Measurements from ENCODE around the gene C12orf42. TPM values are rescaled to one million over a fixed set of nuclear protein-coding genes. Genes with fewer than 3 reads are reported as not detected.

C12orf42 gene
- total RNA-seq, 1 donor from 2014 or later: 0.29 TPM

- no peak for DNase-seq (ENCODE audit: low spot score, unreplicated experiment)
- Mint-ChIP-seq H3K4me3 (ENCODE audit: low read depth) (peak overlapping the region; percentile 66), H3K27ac (no peak overlapping the region), H3K36me3 (ENCODE audit: insufficient read depth) (no peaks in the 10 kb centered on the region), H3K4me1 (ENCODE audit: low read depth) (peaks cover 2% of the 10 kb centered on the region), H3K27me3 (peaks cover 70% of the 10 kb centered on the region), H3K9me3 (ENCODE audit: low read depth) (peaks cover 2% of the 10 kb centered on the region)
- TF ChIP-seq CTCF (IDR thresholded peaks at IDR 0.05; ENCODE audit: unreplicated experiment): no peak
Measured at GRCh38 chr12:103494734-103495468, 867 bp downstream of the C12orf42 start.

GRCh38 chr12:103494051-103494733 is 1.6 kb downstream of the C12orf42 start:
- H3K4me1 Mint-ChIP-seq (ENCODE audit: low read depth): peaks cover 2% of the 10 kb centered on the region
- H3K27ac Mint-ChIP-seq: no peak overlapping the region
- peak overlapping the region; percentile 66 for H3K4me3 Mint-ChIP-seq (ENCODE audit: low read depth)
- no peak for TF ChIP-seq CTCF (IDR thresholded peaks at IDR 0.05; ENCODE audit: unreplicated experiment)
- H3K36me3 Mint-ChIP-seq (ENCODE audit: insufficient read depth): no peaks in the 10 kb centered on the region
- no peak for DNase-seq (ENCODE audit: low spot score, unreplicated experiment)
- H3K9me3 Mint-ChIP-seq (ENCODE audit: low read depth): peaks cover 2% of the 10 kb centered on the region
- H3K27me3 Mint-ChIP-seq: peaks cover 63% of the 10 kb centered on the region

- peaks cover 7% of the 10 kb centered on the region for H3K9me3 Mint-ChIP-seq (ENCODE audit: low read depth)
- H3K27ac Mint-ChIP-seq: no peak overlapping the region
- peaks cover 2% of the 10 kb centered on the region for H3K4me1 Mint-ChIP-seq (ENCODE audit: low read depth)
- DNase-seq (ENCODE audit: low spot score, unreplicated experiment): no peak
- H3K36me3 Mint-ChIP-seq (ENCODE audit: insufficient read depth): no peaks in the 10 kb centered on the region
- H3K27me3 Mint-ChIP-seq: peaks cover 61% of the 10 kb centered on the region
- H3K4me3 Mint-ChIP-seq (ENCODE audit: low read depth): no peak overlapping the region
- TF ChIP-seq CTCF (IDR thresholded peaks at IDR 0.05; ENCODE audit: unreplicated experiment): no peak
Measured at GRCh38 chr12:103493199-103493598, 2.6 kb downstream of the C12orf42 start.

GRCh38 chr12:103482365-103482764 is 13.4 kb downstream of the C12orf42 start:
- Mint-ChIP-seq H3K9me3 (ENCODE audit: low read depth) (peaks cover 21% of the 10 kb centered on the region), H3K27me3 (peaks cover 7% of the 10 kb centered on the region), H3K4me3 (ENCODE audit: low read depth) (no peak overlapping the region), H3K36me3 (ENCODE audit: insufficient read depth) (peaks cover under 1% of the 10 kb centered on the region), H3K27ac (no peak overlapping the region), H3K4me1 (ENCODE audit: low read depth) (no peaks in the 10 kb centered on the region)
- TF ChIP-seq CTCF (IDR thresholded peaks at IDR 0.05; ENCODE audit: unreplicated experiment): no peak
- DNase-seq (ENCODE audit: low spot score, unreplicated experiment): no peak

- peaks cover 17% of the 10 kb centered on the region for H3K27me3 Mint-ChIP-seq
- peaks cover 19% of the 10 kb centered on the region for H3K9me3 Mint-ChIP-seq (ENCODE audit: low read depth)
- no peak overlapping the region for H3K27ac Mint-ChIP-seq
- DNase-seq (ENCODE audit: low spot score, unreplicated experiment): no peak
- peaks cover 5% of the 10 kb centered on the region for H3K4me1 Mint-ChIP-seq (ENCODE audit: low read depth)
- H3K36me3 Mint-ChIP-seq (ENCODE audit: insufficient read depth): peaks cover 1% of the 10 kb centered on the region
- TF ChIP-seq CTCF (IDR thresholded peaks at IDR 0.05; ENCODE audit: unreplicated experiment): no peak
- no peak overlapping the region for H3K4me3 Mint-ChIP-seq (ENCODE audit: low read depth)
Measured at GRCh38 chr12:103475073-103475472, 20.7 kb downstream of the C12orf42 start.
